NOMO-1 treated with dmso at 0.1 percent for 144 hours (cell line): Measurements from ENCODE around the gene SEC14L6.
"Not testable (repeated sequence)": the region's sequence is repeated elsewhere in the genome, so short reads cannot be mapped to it uniquely, and the experiment has no call there.

ENCODE experiments used
- DNase-seq: peaks from one replicate; lab custom pipeline; 2025; ENCODE audit not compliant: unreplicated experiment; lab: John Stamatoyannopoulos, UW

Gene SEC14L6

DNA sequence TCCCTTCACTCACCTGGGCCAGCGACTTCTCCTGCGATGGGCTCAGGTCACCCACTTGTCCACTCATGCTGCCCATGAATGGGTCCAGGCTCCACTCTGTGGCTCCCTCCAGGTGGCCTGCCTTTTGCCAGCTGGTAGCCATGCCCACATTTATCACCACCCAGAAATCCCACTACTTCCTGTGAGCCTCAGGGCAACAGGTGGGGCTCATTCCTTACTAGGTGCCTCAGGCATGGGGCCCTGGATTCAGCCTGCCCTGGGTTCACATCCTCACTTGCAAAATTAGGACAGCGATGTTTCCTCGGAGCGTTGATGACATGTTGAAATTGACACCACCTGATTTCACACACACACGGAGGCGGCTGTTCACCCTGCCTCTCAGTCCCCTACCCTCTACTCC is at the start of gene SEC14L6:
SEC14L6 (minus strand) TSS at position 126 of the 400 bp plus-strand sequence; CDS start at position 67, 59 bp downstream.
- no peak for DNase-seq

DNA sequence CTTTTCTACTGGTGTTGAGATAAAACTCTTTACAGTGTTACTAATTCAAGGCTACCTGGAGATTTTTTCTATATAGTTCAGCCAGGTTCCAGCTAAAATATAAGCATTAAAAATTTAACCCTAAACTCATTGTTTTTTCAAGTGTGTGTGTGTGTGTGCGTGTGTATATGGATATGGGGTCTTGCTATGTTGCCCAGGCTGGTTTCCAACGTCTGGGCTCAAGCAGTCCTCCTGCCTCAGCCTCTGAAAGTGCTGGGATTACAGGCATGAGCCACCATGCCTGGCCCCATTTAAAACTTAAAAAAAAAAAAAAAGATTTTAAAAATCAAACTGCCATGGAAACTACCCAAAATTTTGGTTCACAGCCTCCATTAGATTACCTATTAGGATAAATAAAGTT is 49.7 kb upstream of the SEC14L6 start:
- no peak for DNase-seq

DNA sequence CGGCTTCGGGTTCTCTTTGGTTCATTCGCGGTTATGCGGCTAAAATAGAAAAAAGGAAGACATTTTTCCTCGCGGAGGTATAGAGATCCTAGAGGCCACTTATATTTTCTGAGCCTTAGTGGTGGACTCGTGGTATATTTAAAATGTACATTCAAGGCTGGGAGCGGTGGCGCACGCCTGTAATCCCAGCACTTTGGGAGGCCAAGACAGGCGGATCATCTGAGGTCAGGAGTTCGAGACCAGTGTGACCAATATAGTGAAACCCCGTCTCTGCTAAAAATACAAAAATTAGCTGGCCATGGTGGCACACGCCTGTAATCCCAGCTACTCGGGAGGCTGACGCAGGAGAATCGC is 45.8 kb upstream of the SEC14L6 start:
- DNase-seq = not testable (repeated sequence)

DNA sequence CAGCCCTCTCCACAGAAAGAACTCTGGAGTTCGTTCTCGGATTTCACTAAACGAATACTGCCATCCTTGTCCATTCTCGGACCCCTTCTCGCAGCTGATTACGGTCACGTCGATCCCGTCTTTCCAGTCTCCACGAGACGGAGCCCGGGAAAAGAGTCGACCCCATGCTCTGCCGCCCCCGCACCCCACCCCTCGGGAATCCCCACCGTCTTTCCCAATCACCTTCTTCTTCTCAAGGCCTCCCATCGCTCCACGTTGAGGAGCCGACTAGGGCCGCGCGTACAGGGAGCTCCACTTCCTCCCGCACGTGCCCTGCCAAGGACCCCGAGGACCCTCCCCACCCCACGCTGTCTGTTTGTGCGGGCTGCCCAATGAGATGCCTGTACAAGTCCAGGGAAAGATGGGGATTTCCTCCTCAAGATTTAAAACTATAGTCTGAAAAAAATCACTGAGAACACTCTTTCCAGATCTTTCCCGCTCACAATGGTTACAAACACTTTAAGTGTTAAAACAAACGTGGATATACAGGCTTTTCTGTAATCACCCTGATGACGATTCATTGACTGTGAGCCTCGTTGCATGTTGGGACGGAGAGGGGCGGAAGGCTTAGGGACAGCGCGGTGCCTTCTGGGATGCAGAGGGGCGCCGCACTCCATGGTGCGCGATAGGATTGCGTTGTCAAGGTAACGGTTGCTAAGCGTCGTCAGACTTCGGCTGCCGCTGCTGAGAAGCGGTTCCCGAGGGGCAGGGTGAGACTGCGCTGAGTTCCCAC is 45.2 kb upstream of the SEC14L6 start, which contains the start of gene PES1:
PES1 (minus strand) TSS at position 323 of the 772 bp plus-strand sequence; CDS start at position 246, 77 bp downstream.
- peak; percentile 96 for DNase-seq

DNA sequence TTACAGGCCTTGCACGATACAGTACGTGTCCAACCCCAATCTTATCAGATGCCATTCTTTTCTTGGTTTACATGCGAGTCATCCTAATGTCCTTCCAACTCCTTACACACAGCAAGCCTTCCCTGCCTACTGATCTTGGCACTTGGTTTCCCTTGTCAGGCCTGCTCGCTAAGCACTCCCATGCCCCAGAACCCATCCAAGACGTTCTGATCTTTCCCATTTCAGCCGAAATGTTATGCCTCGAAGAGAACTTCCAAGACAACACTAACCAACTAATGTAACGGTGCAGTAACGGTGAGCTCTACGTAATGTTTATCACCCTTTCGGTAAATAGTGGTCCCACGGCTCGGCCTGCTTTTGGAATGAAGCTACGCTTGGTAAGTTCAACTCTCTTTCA is 44.6 kb upstream of the SEC14L6 start:
- no peak for DNase-seq

DNA sequence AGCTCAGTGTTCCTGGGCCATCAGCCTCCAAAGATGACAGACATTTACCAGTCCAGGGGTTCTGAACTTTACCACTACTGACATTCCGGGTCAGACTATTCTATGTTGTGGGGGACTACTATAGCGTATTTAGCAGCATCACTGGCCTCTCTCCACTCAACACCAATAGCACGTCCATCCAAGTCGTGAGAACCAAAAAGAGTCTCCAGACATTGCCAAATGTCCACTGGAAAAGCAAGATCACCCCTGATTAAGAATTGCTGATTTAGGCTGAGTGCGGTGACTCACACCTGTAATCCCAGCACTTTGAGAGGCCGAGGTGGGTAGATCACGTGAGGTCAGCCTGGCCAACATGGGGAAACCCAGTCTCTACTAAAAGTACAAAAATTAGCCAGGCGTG is 39.9 kb upstream of the SEC14L6 start:
- DNase-seq = no peak

DNA sequence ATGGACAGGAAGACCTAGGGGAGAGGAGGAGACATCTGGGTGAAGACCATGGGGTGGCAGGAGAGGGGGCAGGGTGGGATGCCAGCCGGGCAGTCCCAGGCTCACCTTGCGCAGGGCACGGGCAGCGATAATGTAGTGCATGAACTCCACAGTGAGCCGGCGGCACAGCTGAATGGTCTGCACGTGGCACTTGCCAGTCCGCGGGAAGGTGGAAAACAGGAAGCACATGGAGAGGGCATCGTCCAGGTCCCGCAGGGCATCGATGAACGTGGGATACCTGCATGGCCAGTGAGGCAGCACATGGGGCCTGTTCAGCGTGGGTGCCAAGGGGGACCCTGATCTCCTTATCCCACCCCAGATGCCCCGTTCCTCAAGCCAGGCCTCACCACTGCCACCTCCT is 37.9 kb upstream of the SEC14L6 start:
- no peak for DNase-seq

DNA sequence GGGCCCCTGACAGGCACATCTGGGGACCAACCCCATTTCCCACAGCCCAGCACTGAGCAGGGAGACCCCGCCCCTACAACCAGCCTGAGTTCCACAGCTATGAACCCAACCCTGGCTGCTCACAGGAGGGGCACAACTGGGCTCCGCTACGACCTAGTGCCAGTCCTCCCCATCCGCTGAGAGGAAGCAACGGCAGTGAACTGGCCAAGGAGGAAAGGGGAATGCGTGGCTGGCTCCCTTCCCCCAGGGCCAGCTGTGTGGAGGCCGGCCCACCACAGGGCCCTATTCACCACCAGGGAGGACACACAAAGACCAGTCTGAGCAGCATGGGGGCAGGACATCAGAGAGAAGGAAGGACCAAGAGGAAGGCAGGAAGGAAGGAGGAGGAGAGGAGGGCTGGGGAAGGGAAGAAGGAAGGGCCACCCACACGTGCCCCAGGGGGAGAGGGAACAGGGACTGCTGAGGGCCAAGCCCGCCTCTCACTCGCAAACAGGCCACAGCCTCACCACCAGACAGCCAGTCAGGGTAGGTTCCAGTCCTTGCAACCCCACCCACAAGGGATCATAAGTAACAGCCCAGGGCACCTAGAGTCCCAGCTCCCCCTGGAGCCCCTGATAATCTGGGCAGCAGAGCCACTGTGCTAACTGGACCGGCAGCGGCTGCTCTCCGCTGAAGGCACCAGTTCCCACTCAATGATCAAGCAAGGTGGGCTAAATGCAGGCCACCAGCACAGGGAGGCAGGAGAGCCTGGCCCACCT is 36.4 kb upstream of the SEC14L6 start:
- DNase-seq = no peak

DNA sequence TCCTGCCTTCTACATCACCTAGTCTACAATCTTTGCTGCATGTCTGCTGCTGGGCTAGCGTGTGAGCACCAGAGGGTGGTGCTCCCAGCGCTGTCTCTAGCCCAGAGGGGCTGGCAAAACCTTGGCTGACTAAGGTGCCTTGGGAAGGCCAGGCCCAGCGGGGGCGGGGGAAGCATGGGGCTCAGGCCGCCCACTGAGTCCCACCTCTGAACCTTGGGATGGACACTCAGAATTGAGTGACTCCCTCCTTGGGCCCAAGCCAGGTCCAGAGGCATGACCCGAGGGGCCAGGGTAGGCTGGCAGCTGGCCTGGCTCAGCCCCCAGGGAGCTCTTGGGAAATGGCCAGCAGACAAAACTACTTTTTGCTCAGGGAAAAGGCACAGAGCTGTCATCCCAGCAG is 35.5 kb upstream of the SEC14L6 start:
- no peak for DNase-seq

DNA sequence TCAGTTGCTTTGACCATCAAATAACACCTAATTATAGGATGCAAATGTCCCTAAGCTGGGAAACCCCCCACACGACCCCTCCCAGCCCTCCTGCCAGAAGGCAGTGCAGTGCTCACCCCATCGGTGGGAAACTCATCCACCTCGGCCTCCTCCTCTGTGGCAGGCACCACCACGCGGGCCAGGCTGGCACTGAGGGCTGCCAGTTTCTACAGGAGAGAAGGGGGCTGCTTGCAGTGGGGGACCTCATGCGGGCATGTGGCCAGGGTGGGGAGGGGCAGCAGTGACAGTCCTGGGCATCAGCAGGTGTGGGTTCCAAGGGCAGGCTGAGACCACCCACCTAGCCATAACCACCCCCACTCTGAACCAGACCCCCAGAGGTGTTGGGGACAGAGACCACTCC is 34.4 kb upstream of the SEC14L6 start:
- DNase-seq = no peak

DNA sequence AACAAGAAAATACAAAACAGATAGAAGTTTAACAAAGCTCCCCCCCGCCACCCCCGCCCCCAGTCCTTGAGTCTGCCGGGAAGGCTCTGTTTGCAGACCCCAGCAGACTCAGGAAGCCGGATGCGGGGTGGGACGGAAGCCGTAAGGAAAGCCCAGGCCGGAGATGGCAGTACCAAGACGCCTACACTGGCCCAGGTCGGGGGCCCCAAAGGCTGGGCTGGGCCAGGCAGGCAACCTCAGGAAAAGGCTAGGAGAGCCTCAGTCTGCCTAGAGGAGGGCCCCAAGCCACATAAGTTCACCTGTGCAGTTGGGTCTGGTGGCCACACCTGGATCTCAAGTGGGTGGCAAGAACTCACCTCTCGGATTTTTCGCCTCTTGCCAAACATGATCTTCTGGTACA is 31.9 kb upstream of the SEC14L6 start:
- no peak for DNase-seq

DNA sequence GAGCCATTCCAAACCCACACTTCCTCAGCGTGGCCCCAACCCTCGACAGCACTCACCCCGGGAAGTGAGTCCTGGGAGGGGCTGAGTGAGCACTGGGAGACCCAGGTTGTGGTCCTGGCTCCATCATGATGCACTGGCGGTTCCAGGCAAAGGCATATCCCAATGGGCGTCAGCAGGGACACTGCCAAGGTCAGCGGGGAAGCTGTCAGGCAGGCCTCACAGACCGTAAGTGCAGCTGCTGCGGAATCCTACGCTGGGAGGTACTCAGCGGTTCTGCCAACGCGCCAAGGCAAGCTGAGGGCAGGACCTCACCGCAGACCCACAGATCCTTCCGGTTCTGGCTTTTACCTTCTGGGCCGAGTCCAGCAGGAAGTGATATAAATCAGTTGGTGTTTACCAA is 29.3 kb upstream of the SEC14L6 start:
- no peak for DNase-seq

DNA sequence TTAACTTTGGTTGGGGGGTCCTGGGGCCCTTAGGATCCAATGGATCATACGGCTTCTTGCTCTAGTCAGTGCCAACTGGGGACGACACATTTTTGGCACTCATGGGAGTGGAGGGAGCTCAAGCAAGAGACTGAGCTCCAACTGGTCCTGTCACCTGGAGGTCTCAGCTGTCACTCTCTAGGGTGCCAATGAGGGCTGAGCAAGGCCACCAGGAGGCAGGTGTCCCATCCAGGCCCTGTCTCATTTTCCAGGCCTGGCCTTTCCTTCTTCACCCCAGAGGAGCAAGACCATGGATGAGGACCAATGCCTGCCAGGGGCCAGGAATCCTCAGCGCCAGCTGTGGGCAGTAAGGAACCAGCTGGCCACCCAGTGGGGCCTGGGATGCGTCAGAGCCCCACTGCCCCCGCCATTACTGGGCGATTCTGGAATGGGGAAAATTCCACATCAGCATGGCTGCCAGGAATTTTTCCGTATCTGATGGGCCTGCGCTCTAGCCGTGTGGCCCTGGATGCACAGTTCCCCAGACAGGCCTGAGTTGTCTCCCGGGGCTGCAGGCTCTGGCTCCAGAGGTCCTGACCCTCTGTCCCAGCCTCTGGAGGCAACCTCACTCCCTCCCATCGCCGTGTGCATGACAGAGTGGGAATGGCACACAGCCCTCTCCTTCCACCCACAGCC is 28.6 kb upstream of the SEC14L6 start:
- no peak for DNase-seq

DNA sequence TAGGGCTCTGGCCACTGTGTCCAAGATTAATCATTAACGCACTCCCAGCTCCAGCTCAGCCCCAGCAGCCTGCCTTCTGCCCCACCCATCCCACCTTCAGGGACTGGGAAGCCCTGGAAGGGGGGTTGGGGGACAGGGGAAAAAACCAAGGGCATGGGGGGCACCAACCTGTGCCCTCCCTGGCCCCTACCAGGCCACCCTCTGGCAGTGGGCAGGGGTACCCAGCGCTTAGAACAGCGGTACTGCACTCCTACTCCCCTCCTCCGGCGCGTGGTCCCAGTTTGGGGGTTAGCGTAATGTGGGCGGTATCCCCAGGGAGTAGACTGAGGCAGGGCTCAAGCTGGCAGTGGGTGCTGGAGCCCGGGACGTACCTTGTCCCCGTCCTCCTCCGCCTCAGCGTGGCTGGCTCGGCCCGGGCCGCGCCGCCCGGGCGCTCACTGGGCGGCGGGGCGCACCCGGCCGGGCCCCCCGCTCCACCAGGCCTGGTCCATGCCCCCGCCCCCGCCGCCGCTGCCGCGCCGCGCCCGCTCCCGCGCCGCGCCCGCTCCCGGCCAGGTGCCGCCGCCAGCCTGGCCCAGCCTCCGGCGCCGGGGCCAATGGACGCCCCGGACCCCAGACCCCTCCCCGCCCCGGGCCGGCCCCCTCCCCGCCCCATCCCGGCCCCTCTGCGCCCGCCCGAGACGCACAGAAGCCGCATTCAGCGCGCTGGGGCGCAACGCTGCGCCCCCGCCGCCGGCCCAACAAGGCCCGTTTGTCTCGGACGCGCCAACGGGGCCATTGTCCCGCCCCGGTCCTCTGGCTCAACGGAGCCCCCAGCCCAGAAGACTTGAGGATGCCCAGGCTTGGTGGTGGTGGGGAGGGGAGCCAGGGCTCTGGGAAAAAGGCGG is 27.8 kb upstream of the SEC14L6 start, which contains the start of gene GAL3ST1:
GAL3ST1 (minus strand) TSS at position 571 of the 887 bp plus-strand sequence. CDS start 17,273 bp downstream, outside the sequence.
- no peak for DNase-seq

DNA sequence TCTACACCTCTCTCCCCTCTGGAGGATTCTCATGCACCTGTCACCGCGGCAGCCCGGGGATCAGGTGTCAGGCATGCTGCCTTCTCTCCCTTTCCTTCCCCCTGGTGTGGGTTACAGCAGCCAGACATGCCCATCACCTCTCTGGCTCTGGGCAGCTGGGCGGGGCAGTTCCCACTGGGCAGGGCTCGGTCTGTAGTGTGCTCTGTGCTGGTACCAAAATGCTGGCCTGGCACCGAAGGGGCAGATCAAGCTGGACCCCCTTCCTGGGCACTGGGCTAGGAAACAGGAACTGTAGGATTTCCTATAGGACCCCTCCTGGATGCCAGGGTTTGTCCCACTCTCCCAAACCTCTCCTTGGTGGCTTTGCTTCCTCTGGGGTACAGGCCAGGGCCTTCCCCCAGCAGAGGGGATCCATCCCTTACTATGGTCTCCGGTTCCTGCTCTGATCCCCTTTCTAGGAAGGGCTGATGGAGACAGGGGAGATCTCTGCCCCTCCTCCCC is 27.1 kb upstream of the SEC14L6 start:
- DNase-seq = no peak

DNA sequence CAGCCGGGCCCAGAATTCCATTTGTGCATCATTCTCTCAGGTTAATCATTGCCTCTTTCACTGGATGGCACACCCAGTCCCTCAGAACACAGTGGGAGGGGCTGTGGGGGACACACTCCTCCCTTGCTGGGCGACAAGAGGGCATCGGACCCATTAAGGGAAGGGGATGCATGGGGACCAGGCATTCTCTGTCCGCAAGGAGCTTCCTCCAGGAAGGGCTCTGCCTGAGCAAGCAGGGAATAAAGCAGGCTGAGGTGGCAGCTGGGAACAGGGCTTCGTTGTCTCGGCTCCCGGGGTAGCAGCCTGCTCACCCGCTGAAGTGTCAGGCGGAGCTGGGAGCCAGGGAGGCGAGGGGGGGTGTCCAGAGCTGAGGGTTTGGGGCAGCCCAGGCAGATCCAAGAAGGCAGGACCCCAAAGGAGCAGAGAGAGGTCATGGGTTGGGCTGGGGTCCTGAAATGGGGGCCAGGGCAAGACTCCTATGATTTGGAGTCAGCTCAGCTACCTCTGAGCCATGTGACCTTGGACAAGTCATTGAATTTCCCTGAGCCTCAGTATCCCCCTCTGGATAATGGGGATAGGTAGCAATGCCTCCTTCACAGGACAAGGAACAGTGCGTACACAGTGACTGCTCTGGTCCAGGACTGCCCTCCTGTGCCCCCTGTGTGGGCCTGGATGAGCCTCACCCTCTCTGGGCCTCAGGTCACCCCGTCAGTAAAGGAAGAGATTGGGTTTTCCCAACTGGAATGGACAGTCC is 26.5 kb upstream of the SEC14L6 start:
- DNase-seq = no peak

DNA sequence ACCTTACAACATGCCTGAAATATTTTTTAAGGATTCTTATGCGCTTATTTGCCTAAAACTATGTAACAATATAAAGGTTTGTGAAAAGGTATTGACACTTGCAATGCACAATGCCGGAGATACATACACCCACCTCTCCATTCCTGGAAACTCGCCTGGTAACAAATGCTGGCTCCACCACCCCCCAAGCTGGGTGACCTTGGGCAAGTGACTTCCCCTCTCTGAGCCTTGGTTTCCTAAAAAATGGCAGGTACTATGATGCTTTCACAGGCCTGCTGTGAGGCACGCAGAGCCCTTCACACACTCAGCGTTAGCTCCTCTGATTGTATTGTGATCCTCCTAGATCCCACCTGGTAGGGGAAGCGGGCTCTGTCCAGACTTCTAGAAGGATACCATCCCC is 25.7 kb upstream of the SEC14L6 start:
- no peak for DNase-seq

DNA sequence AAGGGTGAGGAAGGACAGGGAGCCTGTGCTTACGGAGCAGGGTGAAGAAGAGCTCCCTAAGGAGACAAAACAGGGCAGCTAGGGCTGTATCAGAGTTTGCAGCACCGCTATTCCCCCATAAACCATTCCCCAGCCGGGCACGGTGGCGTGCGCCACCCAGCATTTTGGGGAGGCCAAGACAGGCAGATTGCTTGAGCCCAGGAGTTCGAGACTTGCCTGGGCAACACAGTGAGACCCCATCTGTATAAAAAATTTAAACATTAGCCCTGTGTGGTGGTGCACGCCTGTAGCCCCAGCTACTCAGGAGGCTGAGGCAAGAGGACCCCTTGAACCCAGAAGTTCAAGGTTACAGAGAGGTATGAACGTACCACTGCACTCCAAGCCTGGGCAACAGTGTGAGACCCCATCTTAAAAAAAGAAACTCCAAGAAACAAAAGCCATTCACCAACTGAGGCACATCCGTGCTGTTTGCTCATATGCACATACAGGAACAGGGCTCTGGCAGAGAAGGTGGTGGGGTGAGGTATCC is 23.2 kb upstream of the SEC14L6 start:
- no peak for DNase-seq

DNA sequence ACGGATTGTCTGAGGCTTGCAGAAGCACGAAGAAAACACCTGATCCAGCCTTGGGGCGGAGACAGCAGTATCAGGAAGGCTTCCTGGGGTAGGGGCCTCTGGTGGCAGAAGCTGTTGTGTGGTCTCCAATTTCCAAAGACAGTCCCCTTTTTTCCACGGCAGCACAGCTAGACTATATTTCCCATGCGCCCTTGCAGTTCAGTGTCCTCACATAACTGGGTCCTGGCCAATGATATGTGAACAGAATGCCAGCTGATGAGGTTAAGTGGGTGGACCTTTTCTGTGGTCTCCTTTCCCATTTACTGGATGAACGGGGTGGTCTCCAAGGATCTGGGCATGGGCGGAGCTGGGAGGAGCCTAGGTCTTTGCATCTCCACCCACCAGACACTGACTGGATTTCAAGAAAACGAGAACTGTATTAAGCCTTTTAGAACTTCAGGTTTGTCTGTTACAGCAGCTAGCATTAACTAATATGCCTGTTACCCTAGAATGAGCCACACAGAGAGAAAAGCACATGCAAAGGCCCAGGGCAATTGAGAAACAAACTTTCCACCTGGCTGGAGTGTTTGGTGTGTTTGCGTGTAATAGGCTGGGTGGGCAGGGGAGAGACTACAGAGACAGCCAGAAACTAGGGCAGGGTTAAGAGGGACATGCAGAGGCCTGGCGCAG is 21.7 kb upstream of the SEC14L6 start:
- DNase-seq = no peak
